ENCODE measurements around the gene ALDOA.

ALDOA gene

DNA sequence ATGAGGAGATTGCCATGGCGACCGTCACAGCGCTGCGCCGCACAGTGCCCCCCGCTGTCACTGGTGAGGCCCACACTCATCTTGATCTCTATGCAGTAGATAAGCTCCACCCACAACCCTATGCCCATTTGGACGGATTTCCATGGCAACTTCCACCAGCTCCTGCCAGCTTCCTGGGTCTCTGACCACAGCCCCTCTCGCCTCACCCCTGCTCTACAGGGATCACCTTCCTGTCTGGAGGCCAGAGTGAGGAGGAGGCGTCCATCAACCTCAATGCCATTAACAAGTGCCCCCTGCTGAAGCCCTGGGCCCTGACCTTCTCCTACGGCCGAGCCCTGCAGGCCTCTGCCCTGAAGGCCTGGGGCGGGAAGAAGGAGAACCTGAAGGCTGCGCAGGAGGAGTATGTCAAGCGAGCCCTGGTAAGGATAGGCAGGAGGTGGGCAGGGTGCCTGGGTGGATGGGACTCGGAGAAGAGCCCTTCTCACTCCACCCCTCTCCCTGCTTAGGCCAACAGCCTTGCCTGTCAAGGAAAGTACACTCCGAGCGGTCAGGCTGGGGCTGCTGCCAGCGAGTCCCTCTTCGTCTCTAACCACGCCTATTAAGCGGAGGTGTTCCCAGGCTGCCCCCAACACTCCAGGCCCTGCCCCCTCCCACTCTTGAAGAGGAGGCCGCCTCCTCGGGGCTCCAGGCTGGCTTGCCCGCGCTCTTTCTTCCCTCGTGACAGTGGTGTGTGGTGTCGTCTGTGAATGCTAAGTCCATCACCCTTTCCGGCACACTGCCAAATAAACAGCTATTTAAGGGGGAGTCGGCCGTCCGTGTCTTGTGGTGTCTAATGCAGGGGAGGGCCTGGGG, 4.3 kb downstream of the ALDOA start:
- DNase-seq: no peak

DNA sequence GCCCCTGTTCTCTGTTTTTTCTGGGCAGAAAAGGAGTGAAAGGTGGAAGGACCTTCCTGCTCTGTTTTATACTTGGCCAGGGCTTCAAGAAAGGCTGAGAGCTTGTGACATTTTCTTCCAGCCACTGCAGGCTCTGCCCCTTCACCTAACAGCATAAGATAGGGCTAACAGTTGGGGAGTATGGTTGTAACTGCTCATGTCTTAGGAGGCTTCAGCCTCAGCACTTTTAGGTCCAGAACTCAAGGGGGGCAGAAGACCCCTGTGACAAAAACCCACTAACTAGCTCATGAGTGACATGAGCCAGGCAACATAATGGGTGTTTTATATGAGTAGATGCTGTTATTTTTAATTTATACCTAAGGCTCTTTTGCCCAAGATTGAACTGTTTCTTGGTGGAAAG, 4.9 kb downstream of the ALDOA start:
- DNase-seq: no peak

DNA sequence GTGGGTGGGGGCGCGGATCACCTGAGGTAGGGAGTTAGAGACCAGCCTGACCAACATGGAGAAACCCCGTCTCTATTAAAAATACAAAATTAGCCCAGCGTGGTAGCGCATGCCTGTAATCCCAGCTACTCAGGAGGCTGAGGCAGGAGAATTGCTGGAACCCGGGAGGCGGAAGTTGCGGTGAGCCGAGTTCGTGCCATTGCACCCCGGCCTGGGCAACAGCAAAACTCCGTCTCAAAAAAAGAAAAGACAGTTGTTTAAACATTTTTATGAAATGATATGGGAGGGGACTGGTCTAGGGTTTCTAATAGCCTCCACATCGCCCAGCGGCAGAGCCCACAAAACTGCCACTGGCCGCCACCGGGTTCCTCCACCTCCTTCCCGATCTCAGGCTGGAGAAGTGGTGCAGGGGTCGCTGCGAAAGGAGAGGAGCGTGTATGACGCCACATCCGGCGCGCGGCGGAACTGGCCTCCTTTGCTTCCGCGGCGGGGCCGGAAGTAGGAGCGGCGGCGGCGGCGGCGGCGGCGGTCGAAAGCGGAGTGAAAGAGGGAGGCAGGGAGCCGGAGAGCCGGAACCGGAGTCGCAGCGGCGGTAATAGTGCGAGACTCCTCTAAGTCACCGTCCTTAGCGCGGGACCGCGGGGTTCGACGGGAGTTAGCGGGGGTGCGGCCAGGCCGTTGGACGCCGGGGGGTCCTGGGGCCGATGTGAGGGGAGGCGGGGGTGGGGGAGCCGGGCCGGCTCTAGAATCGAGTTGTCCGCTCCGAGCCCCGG, 10.1 kb downstream of the ALDOA start, which contains the start of gene PPP4C:
Gene PPP4C, plus strand, starts transcription at position 492 of the 773 bp plus-strand sequence. CDS start 384 bp downstream, outside the sequence.
- DNase-seq: peak; percentile 90

DNA sequence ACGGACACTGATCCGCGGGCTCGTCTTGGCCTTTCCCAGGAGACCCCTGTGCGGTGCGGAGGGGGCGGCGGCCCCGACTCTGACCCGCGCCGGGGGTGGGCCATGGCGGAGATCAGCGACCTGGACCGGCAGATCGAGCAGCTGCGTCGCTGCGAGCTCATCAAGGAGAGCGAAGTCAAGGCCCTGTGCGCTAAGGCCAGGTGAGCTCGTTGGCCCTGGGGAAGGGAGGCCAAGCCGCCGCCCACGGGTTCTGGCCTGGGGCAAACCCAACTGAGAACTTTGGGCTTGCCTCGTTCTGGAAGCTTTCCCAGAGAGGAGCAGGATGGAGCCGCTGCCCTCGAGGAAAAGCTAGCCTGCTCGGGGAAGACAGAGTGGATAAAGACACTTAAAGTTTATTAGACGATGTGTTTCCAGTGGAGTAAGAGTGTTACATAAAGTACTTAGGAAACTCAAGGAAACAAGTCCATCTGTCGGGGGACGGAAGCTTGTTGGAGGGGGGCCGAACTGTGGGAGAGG, 10.8 kb downstream of the ALDOA start:
- DNase-seq: no peak

DNA sequence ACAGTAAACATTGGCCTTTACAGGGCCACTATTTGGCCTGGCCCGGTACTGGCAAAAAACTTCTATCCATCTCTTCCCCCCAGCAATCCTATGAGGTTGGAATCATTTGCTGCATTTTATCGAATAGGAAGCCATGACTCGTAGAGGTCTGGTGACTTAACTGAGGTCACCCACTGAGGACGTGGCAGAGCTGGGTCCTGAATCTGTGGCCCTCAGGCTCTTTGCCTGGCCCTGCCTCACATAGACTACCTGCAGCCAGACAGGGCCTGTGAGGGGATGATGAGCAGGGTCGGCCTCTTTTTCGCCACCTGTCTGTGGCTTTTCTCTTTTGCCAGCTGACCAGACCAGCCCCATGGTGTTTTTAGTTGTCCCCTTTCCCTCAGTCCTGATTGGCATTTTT, 12.1 kb downstream of the ALDOA start:
- DNase-seq: no peak

DNA sequence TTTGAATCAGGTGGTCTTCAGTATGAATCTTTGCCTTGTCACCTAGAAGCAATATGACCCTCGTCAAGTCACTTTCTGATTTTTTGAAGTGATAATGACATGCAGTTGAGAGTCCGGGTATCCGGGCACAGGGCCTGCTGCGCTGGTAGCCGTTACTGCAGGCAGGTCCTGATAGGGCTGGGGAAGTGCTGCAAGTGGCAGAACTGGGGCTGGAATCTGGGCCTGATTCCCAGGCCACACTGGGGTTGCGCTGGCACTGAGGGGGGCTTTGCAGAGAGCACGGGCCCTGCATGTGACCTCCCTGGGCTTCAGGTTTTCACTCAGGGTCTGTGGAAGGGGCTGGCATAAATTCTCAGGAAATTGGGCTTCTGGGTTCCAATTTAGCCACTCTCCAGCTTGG, 13.2 kb downstream of the ALDOA start:
- no peak for DNase-seq

DNA sequence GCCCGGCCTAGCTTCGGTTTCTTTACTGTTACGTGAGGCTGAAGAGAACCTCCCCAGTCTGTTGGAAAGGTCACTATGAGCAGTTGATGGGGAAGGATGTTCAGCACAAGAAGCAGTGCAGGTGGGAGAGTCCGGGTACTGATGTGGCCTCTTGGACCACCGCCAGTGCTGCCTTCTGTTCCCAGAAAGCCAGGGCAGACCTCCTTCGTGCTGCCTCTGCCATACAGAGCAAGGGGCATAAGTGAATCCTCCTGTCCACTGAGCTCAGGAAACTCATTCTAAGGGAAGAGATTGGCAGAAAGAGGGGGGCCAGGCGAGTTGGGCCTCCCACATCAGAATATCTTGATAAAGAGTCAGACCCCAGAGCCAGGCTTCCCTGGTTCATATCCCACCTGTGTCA, 13.9 kb downstream of the ALDOA start:
- no peak for DNase-seq

DNA sequence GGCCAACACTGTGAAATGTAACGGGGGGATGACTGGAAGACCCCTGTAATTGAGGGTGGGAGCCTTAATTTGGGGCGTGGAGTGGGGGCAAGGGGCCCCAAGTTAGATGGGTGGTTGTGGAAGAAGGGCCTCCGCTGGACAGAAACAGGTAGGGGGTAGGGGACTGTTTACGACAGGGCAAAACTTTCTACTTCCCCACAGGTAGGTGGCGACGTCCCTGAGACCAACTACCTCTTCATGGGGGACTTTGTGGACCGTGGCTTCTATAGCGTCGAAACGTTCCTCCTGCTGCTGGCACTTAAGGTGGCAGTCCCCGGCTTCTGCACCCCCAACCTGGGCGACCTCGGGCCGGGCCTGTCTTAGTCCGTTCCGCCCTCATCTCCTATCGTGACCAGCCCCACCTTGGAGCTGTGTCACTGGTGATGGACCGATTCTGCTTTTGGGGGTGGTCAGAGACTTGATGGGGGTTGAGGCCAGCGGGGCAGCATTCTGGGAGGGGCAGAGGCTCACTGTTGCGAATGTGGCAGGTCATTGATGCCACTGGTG, 17.1 kb downstream of the ALDOA start:
- DNase-seq: no peak

DNA sequence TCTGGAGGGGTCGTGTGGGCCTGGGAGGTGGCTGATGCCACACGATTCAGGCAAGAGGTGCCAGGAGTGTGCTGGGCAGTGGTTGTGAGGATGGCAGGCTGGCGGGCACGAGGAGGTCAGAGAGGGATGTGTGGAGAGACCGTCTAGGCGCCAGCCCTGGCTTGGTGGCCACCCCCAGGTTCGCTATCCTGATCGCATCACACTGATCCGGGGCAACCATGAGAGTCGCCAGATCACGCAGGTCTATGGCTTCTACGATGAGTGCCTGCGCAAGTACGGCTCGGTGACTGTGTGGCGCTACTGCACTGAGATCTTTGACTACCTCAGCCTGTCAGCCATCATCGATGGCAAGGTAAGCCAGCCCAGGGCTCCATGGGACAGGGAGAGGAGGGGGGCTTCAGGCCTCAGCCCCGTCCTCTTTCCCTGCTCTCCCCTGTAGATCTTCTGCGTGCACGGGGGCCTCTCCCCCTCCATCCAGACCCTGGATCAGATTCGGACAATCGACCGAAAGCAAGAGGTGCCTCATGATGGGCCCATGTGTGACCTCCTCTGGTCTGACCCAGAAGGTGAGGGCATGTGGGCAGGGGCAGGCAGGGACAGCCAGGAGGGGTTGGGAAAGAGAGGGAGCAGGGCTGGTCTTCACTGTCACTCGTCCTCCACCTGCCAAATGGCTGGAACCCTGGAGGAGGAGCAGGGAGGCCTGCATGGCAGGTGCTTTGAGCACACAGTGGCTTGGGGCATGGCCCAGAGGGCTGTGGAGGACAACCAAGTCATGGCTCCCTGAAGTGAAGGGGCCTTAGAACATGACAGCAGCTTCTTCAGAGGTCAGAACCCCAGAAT, 17.9 kb downstream of the ALDOA start:
- no peak for DNase-seq

DNA sequence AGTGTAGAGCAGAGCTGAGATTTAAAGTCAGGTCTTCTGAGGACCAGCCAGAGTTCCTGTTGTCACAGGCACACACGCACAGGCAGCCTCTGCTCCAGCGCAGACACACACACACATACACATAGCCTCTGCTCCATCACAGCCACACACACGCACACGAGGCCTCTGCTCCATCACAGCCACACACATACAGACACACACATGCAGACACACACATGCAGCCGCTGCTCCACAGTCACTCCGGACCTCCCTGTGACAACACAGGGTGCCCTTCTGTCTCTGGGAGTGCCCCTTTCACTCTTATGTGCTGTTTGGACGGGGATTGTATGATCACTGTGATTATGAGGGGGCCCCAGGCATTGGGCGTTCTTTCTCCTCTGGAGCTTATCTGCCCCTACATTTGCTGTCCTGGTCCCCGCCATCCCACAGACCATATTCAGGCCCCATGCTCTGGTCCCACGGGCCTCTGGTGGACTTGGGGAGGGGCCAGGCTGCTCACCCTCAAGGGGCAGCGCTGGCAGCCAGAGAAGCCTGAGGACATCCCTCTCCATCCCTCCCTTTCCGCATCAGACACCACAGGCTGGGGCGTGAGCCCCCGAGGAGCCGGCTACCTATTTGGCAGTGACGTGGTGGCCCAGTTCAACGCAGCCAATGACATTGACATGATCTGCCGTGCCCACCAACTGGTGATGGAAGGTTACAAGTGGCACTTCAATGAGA, 18.7 kb downstream of the ALDOA start:
- no peak for DNase-seq

DNA sequence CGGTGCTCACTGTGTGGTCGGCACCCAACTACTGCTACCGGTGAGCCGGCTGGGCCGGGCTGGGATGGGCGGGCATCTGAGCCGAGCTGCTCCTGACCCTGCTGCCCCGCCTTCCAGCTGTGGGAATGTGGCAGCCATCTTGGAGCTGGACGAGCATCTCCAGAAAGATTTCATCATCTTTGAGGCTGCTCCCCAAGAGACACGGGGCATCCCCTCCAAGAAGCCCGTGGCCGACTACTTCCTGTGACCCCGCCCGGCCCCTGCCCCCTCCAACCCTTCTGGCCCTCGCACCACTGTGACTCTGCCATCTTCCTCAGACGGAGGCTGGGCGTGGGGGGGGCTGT, 19.2 kb downstream of the ALDOA start:
- DNase-seq: no peak

DNA sequence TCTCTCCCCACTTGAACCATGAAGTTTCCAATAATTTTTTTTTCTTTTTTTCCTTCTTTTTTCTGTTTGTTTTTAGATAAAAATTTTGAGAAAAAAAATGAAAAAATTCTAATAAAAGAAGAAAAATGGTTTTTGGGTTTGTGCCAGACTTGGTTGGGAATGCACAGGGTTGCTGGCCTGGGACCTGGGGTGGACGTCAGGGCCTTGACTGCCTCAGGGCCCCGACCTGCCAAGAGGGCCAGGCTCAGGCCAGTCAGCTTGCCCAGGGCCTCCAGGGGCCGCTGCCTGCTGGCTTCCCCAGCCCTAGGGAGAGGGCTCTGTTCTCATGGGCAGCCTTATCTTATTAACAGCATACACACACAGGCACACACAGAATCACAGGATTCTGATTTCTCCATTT, 19.7 kb downstream of the ALDOA start:
- no peak for DNase-seq

DNA sequence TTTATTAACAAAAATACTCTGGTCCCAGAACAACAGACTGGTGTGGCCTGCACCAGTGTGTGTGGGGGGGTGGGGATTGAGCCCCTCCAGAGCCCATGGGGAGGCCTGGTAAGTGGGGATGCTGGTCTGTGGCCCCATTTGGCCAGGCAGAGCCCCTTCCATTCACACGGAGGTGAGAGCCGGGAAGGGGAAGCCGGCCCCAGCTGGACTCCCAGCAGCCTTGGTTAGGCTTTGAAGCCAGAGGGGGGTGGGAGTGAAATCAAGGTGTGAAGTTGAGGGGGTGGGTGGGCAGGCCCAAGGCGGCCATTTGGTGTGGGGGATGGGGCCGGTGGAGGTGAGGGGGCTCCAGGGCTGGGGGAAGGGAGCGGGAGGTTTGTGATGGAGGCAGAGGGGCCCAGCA, 20.3 kb downstream of the ALDOA start:
- no peak for DNase-seq

DNA sequence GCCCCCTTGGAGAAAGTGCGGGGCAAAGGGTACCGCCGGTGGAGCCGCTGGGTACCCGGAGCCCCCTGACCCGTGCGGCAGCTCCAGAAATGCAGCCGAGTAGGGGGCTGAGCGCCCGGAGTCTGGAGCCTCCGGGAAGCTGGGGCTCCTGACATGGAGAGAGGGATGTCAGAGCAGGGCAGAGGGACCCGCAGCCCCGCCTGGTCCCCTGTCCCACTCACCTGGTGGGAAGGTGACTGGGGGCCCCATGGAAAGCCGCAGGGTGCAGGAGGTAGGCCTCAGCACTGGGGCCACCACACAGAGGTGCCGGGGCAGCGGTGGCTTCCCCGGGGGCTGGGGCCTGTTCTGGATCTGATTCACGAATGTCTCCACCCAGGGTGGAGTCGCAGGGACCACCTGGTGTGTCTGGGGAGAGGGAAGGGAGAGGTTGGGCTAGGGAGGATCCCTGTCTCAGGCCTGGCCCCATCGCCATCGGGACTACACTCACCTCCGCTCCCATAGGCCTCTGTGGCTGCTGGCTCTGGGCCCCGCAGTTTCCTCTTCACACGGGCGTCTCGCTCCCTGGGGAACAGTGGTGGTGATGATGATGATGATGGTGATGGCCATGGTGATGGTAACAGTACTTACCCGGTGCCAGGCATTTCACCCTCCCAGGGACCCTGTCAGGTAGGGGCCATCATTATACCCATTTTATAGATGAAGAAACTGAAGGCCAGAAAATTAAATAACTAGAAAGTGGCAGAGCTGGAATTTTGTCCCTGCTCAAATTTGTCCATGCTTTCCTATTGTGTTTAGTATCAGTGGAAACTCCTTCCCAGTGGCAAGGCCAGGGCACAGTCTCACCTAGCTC, 21.0 kb downstream of the ALDOA start:
- DNase-seq: no peak

DNA sequence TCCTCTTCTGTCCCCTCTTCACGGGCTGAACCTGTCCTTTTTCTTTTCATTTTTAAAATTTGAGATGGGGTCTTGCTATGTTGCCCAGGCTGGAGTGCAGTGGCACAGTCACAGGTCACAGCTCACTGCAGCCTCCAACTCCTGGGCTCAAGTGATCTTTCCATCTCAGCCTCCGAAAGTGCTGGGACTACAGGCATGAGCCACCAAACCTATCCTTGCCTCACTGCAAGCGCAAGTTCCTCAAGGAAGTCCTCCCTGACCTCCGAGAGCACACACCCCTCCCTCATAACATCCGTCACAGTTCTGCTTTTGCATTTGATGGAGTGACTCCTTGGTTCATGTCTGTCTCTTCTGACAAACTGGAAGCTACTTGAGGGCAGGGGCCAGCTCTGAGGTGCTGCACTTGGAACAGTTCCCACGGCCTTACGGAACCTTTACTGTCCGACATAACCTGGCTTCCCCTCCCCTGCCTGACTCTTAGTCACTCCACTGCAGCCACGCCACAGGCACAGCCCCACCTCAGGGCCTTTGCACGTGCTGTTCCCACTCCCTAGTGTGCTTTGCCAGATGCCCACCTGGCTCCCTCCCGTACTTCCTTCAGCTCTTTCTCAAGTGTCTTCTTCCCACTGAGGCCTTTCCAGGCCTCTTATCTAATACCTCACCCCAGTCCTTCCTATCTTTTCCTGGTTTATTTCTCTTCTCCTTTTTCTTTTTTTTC, 21.8 kb downstream of the ALDOA start:
- DNase-seq: no peak

DNA sequence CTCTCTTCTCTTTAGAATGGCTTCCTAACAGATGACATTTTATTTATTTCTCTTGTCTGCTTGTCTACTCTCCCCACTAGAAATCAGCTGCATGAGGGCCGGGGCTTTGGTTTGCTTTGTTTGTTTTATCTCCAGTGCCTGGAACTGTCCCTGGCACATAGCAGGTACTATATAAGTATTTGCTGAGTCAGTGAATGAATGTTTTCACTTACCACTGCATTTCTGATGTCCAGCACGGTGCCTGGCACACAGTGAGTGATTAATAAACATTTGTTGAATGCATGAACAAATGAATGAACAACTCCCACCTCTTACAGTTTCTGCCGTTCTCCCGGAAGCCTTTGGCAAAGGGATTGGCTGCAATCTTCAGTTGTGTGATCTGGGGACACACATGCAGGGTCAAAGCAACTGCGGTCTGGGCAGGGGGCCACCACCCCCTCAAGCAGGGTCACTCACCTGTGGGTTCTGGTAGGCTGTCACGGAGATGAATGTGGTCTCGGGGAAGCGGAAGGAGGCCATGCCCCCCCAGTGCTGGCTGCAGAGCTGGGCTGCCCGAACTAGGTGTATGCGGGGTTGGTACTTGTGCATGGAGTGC, 22.8 kb downstream of the ALDOA start:
- no peak for DNase-seq

DNA sequence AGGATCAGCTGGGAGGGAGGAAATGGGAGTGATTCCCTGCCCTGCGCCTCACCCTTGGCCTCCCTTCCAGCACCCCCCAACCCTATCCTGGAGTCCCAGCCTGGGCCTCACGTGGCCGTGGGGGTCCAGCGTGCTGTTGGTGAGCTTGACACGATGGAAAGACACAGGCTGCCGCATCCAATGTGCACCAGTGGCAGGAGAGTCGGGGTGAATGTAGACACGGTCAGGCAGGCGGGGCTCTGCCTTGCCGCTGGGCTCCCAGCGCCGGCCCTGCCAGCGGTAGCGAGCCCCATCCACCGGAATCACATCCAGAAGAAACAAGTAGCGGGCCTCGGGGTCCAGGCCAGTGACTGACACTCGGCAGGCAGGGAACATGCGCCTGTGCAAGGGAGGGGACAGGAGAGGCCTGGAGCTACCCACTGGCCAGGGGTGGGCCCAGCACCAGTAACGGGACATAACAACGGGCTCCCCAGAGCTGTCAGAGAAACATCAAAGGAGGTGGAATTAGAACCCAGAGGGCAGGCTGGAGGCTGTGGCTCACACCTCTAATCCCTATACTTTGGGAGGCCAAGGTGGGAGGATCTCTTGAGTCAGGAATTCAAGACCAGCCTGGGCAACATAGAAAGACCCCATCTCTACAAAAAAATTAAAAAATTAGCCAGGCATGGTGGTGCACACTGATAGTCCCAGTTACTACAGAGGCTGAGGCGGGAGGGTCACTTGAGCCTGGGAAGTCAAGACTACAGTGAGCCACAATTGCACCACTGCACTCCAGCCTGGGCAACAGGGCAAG, 23.5 kb downstream of the ALDOA start:
- no peak for DNase-seq

DNA sequence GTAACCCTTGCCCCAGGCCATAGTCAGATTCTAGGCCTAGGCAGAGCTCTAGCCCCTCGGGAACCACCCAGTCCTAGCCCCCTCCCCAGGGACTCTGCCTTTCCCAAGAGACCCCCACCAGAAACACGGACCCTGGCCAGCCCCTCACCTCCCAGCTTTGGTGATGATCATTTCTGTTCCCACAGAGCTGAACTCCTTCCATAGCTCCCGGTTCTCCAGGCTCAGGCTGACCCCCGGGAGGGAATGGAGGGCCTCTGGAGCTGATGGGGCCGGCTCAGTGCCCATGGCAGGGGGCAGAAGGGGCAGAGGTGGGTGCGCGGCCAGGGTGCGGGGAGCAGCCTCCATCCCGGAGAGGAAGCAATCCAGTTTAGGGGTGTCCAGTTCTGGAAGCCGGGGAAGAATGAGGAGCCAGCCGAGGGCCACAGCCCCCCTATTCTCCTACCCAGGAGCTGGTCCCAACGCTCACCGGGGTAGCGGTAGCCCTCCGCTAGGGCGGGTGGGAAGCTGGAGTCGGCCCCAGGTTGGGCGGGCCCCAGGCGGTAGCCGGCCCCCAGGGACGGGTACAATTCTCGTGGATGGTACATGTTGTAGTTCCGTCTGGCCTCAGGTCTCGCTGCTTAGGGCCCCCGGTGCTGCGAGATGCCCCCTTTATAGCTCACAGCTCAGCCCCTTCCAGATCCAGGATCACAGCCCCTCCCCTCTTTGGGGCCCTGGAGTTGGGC, 25.2 kb downstream of the ALDOA start:
- no peak for DNase-seq
